Esophagus squamous epithelium (tissue), 5 donors: Measurements from ENCODE around the gene CASP5. TPM values are rescaled to one million over a fixed set of nuclear protein-coding genes. Genes with fewer than 3 reads are reported as not detected.
"Not testable (repeated sequence)": the region's sequence is repeated elsewhere in the genome, so short reads cannot be mapped to it uniquely, and the experiment has no call there.

Source experiments
- DNase-seq: peaks from one replicate; lab custom pipeline; 2025; lab: John Stamatoyannopoulos, UW
- H3K27ac ChIP-seq, 4 donors: fragments of 200-600 bp; sonication (generic); one replicate each; pipeline ENCODE4 v1.5.1; 2016 to 2019; ENCODE audit warnings: mild to moderate bottlenecking in 1 of 4
- H3K27me3 ChIP-seq, 4 donors: fragments of 200-600 bp; sonication (generic); 1 replicate in 3 of 4; 2 replicates in 1 of 4; pipeline versions ENCODE4 v1.5.1 to v1.6.0; 2017 to 2021; ENCODE audit warnings: antibody characterized with exemption in 1 of 4
- H3K36me3 ChIP-seq, 3 donors: fragments of 200-600 bp; sonication (generic); one replicate each; pipeline ENCODE4 v1.5.1; 2016 to 2019
- H3K4me1 ChIP-seq, 3 donors: fragments of 200-600 bp; sonication (generic); one replicate each; pipeline ENCODE4 v1.5.1; 2017 to 2019
- H3K4me3 ChIP-seq, 4 donors: fragments of 200-600 bp; sonication (generic); 1 replicate in 3 of 4; 2 replicates in 1 of 4; pipeline ENCODE4 v1.5.1; 2016 to 2019; ENCODE audit warnings: mild to moderate bottlenecking in 2 of 4, moderate library complexity in 1 of 4
- H3K9me3 ChIP-seq, 3 donors: fragments of 200-600 bp; sonication (generic); one replicate each; pipeline ENCODE4 v1.5.1; 2016 to 2019
- CTCF ChIP-seq, 6 experiments: fragments of 450-650 bp in 4 of 6; fragments of 200-600 bp in 2 of 6; sonication (generic) in 2 of 6; IDR thresholded peaks; one replicate each; pipeline ENCODE4 v1.5.1; 2016 to 2019; ENCODE audit warnings: antibody characterized with exemption in 6 of 6, mild to moderate bottlenecking in 4 of 6, moderate library complexity in 4 of 6
- POLR2A ChIP-seq, 4 donors: fragments of 450-650 bp; IDR thresholded peaks; one replicate each; pipeline ENCODE4 v1.6.1; 2017; ENCODE audit warnings: antibody characterized with exemption in 4 of 4, mild to moderate bottlenecking in 4 of 4, moderate library complexity in 3 of 4
- WGBS, 2 donors: methylation state at CpG; one replicate each; pipeline ENCODE4 v1.1.5; 2018; 5-methylcytosine and 5-hydroxymethylcytosine counted together
- intact Hi-C: fragments of 100-400 bp; cut with DNase I; formaldehyde crosslinking; loops from one replicate; pipeline ENCODE4 v1.15.0; 2022
- total RNA-seq, 4 donors: library from RNA; depleted of rRNA; stranded (reverse); fragments of >200 nt; gene quantifications; one replicate each; pipeline ENCODE4 v1.1.0, GENCODE V29; 2016
- donor health status: DM: yes; HTN: yes; CAD: no.

CASP5 gene
- total RNA-seq, 4 donors from 2014 or later, result 0.48 TPM; not detected in 3

- peaks cover 22 to 32% (median 23%) of the 10 kb centered on the region in 3 donors for H3K4me1 ChIP-seq
- H3K4me3 ChIP-seq, result no peak overlapping the region
- WGBS, 2 donors, result 85 to 87% methylated on average over 1 of the region's 1 CpG
- no peaks in the 10 kb centered on the region for H3K9me3 ChIP-seq
- H3K36me3 ChIP-seq, result no peaks in the 10 kb centered on the region
- H3K27ac ChIP-seq, result no peak overlapping the region
- no peaks in the 10 kb centered on the region for H3K27me3 ChIP-seq
- intact Hi-C loops, result no loop called here
- no peak for DNase-seq
- TF ChIP-seq CTCF (IDR thresholded peaks at IDR 0.05), result no peak
- no peak for TF ChIP-seq POLR2A (IDR thresholded peaks at IDR 0.05)
These were observed 26.5 kb upstream of the CASP5 start for GRCh38 chr11:105049481-105049880.

- 23 to 46% methylated on average over 8 of the region's 8 CpGs for WGBS, 2 donors
- no peaks in the 10 kb centered on the region for H3K36me3 ChIP-seq
- peak overlapping the region in 3 of 4 donors; percentile 54 to 82 (median 59) for H3K27ac ChIP-seq
- DNase-seq, result no peak
- H3K4me3 ChIP-seq, result peak overlapping the region in 1 of 4 donors; percentile 26
- intact Hi-C loops, result no loop called here
- no peaks in the 10 kb centered on the region for H3K27me3 ChIP-seq
- peaks cover 22 to 53% (median 34%) of the 10 kb centered on the region in 3 donors for H3K4me1 ChIP-seq
- H3K9me3 ChIP-seq, result no peaks in the 10 kb centered on the region
- TF ChIP-seq POLR2A (IDR thresholded peaks at IDR 0.05) (no peak), CTCF (IDR thresholded peaks at IDR 0.05) (no peak)
These were observed 24.1 kb upstream of the CASP5 start for GRCh38 chr11:105046898-105047579.

GRCh38 chr11:105045676-105046296 lies 22.8 kb upstream of the CASP5 start:
- 50 to 75% methylated on average over 5 of the region's 5 CpGs for WGBS, 2 donors
- no peaks in the 10 kb centered on the region for H3K9me3 ChIP-seq
- intact Hi-C loops, result no loop called here
- H3K27me3 ChIP-seq, result no peaks in the 10 kb centered on the region
- H3K36me3 ChIP-seq, result peaks cover 0 to 8% (median 0%) of the 10 kb centered on the region in 3 donors
- TF ChIP-seq POLR2A (IDR thresholded peaks at IDR 0.05) (no peak), CTCF (IDR thresholded peaks at IDR 0.05) (no peak)
- peaks cover 22 to 60% (median 34%) of the 10 kb centered on the region in 3 donors for H3K4me1 ChIP-seq
- peak overlapping the region; percentile 21 to 66 (median 44) for H3K4me3 ChIP-seq
- H3K27ac ChIP-seq, result peak overlapping the region; percentile 70 to 84 (median 80)
- DNase-seq, result no peak

GRCh38 chr11:105044557-105045524 lies 21.9 kb upstream of the CASP5 start, which contains the start of gene CARD16:
Gene CARD16 (minus strand): TSS chr11:105045335. CDS start chr11:105045297, 38 bp downstream.
- H3K4me3 ChIP-seq, result peak within 1 kb of the TSS; percentile 21 to 66 (median 44)
- peak within 1 kb of the TSS; percentile 70 to 84 (median 80) for H3K27ac ChIP-seq
- DNase-seq, H3K9me3 ChIP-seq, intact Hi-C loops, H3K27me3 ChIP-seq: not testable (repeated sequence)
- peaks cover 0 to 10% (median 0%) of the 10 kb centered on the region in 3 donors for H3K36me3 ChIP-seq
- H3K4me1 ChIP-seq, result peaks cover 22 to 60% (median 34%) of the 10 kb centered on the region in 3 donors
- peak in 1 of 4 donors; percentile 49 for TF ChIP-seq POLR2A (IDR thresholded peaks at IDR 0.05)
- 8 to 24% methylated on average over 4 to 5 of the region's 5 CpGs for WGBS, 2 donors

GRCh38 chr11:105042178-105042577 lies 19.2 kb upstream of the CASP5 start:
- WGBS, 2 donors, result 48 to 70% methylated on average over 3 of the region's 3 CpGs
- no peak overlapping the region for H3K4me3 ChIP-seq
- no peak for DNase-seq
- no peaks in the 10 kb centered on the region for H3K27me3 ChIP-seq
- no peak for TF ChIP-seq POLR2A (IDR thresholded peaks at IDR 0.05)
- no peak for TF ChIP-seq CTCF (IDR thresholded peaks at IDR 0.05)
- intact Hi-C loops, result no loop called here
- peaks cover 0 to 10% (median 0%) of the 10 kb centered on the region in 3 donors for H3K36me3 ChIP-seq
- no peaks in the 10 kb centered on the region for H3K9me3 ChIP-seq
- H3K4me1 ChIP-seq, result peaks cover 20 to 54% (median 29%) of the 10 kb centered on the region in 3 donors
- H3K27ac ChIP-seq, result no peak overlapping the region
